CD4-positive, alpha-beta T cell treated with Interleukin-2 at 100 ng/mL for 4 hours (primary cell): ENCODE measurements around the gene DLD.
A peak's percentile ranks its signal among the peaks of the same experiment; 100 is the strongest.
"Not testable (repeated sequence)": the region's sequence is repeated elsewhere in the genome, so short reads cannot be mapped to it uniquely, and the experiment has no call there.

Experiments
- DNase-seq: peaks from one replicate; pipeline ENCODE4 v3.0.0-alpha.2; 2020; ENCODE audit warnings: low spot score

Gene DLD

GRCh38 chr7:107917763-107918651 is 27.0 kb downstream of the DLD start:
- no peak for DNase-seq

GRCh38 chr7:107918948-107919347 is 28.0 kb downstream of the DLD start:
- DNase-seq: no peak

- DNase-seq: no peak
Observed at GRCh38 chr7:107920048-107920772, 29.2 kb downstream of the DLD start.

GRCh38 chr7:107921826-107922225 is 30.8 kb downstream of the DLD start:
- not testable (repeated sequence) for DNase-seq

GRCh38 chr7:107922886-107923285 is 31.9 kb downstream of the DLD start:
- DNase-seq: no peak

GRCh38 chr7:107924841-107925504 is 34.0 kb downstream of the DLD start:
- peak; percentile 4 for DNase-seq

GRCh38 chr7:107926481-107926880 is 35.5 kb downstream of the DLD start:
- DNase-seq: no peak

GRCh38 chr7:107931740-107932515 is 40.9 kb downstream of the DLD start:
- DNase-seq: no peak

- DNase-seq: no peak
Observed at GRCh38 chr7:107932805-107933204, 41.8 kb downstream of the DLD start.

GRCh38 chr7:107933386-107934013 is 42.5 kb downstream of the DLD start:
- no peak for DNase-seq

GRCh38 chr7:107934991-107935770 is 44.2 kb downstream of the DLD start:
- DNase-seq: no peak

GRCh38 chr7:107936312-107936711 is 45.3 kb downstream of the DLD start:
- DNase-seq: no peak

GRCh38 chr7:107937531-107937930 is 46.5 kb downstream of the DLD start:
- no peak for DNase-seq

- no peak for DNase-seq
Observed at GRCh38 chr7:107938456-107939250, 47.7 kb downstream of the DLD start.

GRCh38 chr7:107939573-107940489 is 48.8 kb downstream of the DLD start:
- no peak for DNase-seq

GRCh38 chr7:107940951-107941350 is 50.0 kb downstream of the DLD start:
- DNase-seq: no peak

- no peak for DNase-seq
Observed at GRCh38 chr7:107943018-107943417, 52.0 kb downstream of the DLD start.

- no peak for DNase-seq
Observed at GRCh38 chr7:107944411-107945169, 53.6 kb downstream of the DLD start.
